ENCODE results near the gene KXD1.
"Not testable (repeated sequence)": the region's sequence is repeated elsewhere in the genome, so short reads cannot be mapped to it uniquely, and the experiment has no call there.

The KXD1 gene

DNA sequence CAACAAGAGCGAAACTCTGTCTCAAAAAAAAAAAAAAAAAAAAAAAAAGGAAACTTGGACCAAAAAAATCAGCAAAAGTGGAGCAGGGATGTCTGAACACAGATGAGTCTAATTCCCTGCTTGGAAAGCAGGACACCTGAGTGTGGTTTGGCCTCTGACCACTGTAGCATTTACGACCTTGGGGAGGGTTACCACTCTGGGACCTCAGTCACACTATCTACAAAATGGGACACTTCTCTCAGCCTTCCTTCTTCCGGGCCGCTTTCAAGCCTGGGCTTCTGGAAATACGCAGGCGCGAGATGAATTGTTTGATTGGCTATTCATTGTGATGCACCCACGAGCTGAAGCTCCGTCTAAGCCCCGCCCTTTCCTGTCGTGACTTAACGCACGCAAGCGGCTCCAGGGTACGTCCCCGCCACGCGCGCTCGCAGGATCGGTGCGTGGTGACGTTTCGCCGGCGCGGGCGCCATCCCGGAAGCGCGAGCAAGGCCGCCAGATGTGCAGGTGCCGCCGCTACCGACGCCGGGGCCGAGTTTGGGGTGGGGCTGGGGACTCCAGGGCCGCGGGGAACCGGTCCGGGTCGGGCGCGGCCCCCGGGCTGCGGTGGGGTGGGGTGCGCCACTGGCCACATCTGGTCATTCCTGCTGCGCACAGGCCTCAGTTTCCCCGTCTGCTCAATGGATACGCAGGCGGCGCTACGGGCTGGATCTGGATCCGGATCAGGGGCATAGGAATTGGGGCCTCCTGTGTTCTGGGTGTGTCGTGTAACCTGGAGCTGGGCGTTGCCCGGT, at the start of gene KXD1:
Gene KXD1, plus strand, starts transcription at position 460 of the 791 bp plus-strand sequence. CDS start 4,187 bp downstream, outside the sequence.
- peak; percentile 65 for DNase-seq

GRCh38 chr19:18508585-18508984, 49.1 kb upstream of the KXD1 start:
- no peak for DNase-seq

DNA sequence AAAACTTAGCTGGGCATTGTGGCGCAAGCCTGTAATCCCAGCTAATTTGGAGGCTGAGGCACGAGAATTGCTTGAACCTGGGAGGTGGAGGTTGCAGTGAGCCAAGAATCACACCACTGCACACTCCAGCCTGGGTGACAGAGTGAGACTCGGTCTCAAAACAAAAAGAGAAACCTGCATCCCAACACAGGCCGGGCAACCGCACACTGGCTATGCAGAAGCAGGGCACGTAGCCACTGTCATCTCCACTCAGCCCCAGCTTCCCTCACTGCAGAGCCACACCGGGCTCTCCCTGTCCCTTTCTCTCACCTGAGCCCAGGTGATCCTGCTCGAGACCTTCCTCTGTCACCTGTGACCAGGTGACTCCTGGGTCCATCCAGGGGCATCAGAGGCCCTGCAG, 47.5 kb upstream of the KXD1 start:
- DNase-seq, result no peak

GRCh38 chr19:18513868-18514267, 43.8 kb upstream of the KXD1 start:
- DNase-seq, result no peak

GRCh38 chr19:18514800-18515682, 42.6 kb upstream of the KXD1 start:
- DNase-seq, result no peak

DNA sequence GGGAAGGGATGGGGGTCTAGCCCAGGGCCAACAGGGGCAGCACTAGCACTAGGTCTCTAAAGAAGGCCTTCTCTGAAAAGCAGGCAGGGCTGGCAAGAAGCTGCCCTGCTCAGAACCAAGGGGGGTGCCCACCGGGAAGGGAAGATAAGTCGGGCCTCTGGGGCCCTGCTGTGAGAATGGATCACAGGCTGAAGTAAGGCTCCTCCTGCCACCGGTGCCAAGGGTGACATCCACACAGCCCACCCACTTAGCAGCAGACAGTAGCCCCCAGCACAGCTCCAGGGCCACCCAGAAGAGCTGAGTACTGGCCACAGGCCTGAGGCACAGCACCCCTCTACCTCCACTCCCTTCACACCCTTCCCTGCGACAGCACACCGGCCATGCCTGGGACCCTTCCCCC, 41.7 kb upstream of the KXD1 start:
- DNase-seq, result no peak

- no peak for DNase-seq
Measured at GRCh38 chr19:18517606-18518005, 40.1 kb upstream of the KXD1 start.

DNA sequence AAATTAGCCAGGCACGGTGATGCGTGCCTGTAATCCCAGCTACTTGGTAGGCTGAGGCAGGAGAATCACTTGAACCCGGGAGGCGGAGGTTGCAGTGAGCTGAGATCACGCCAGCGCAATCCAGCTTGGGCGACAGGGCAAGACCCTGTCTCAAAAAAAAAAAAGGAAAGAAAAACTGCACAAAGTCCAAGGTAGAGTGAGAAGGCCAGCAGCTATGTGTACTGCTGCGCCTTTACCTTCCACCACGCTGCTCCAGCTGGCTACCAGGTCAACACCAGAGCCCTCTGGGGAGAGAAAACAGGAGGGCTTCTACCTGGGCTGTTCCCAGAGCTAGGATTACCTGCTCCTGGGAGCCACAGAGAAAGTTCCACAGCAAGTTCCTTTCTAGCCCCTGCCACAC, 39.0 kb upstream of the KXD1 start:
- DNase-seq, result no peak

DNA sequence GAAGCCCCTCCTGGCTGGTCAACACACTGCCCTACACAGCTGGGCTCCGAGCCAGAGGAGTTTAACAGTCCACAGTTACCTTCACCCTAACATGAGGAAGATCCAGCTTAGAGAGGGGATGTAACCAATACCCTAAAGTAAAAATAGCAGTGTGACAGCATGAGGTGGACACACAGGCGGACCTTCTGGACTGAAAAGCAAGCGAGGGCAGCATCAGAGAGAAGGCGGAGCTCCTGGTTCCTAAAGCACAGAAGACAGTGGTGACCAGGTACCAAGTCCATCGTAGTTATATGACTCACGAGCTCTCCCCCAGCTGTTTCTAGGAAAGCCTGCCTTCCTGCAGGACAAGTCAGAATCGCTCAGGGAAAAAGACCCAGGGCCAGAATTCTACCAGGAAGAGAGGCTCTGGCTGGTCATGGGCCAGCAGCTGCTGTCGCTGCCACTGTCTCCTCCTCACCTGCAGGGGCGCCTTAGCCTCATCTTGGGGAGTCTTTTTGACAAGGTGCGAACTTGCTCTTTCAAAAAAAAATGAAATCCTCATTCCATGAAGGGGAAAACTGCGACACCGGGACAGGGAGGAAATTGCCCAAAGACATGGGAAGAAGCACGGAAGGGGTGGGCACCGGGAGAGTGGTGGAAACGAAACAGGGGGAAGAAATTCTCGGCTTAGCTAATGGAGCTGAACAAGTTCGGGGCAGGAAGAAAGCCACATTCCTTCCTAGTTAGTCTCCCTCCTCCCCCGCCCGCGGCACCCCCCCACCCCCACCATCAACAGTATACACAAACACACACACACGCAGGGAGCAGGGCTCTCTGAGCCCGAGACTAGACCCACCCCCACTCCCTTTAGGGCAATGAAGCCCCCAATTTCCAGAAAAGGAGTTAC, 37.5 kb upstream of the KXD1 start:
- no peak for DNase-seq

DNA sequence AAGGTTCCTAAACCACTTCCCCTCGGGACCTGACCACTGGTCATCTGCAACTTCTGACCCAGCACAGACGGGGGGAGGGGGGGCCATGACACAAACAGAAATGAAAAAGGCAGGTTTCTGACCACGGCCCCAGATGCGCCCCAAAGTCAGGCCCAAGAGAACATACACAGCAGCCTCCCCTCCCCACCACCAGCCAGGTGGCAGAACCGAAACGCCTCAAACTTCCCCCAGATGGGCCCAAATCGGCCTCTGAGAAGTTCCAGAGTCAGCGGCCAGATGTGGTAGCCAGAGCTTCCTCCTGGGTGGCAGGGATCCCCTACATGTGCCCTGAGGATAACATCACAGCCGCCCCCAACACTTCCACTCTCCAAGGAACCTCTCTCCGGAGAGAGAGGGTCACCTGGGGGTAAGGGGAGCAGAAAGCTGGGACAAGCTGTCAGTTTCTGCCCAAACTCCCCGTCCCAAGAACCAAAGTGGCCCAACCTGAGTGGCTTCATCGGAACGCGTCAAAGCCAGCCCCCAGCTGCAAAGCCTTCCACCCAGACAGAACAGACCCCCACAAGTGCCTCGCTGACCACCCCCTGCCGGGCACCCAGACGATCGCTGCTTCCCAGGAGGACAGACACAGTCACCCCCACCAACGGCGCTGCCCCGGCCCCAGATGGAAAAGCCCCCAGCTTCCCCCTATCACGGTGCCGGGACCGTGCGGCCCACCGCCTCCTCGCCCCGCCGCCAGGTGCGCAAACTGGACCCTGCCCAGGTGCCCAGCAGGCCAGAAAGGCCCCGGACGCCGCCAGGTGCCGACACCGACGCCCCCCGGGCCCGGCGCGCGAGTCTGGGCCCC, 36.6 kb upstream of the KXD1 start:
- no peak for DNase-seq

- no peak for DNase-seq
Measured at GRCh38 chr19:18521692-18522123, 36.0 kb upstream of the KXD1 start, which contains the start of gene ELL. ELL (minus strand) TSS chr19:18522070; CDS start chr19:18522055, 15 bp downstream.

GRCh38 chr19:18522124-18522861, 35.4 kb upstream of the KXD1 start:
- DNase-seq, result peak; percentile 86

- not testable (repeated sequence) for DNase-seq
Measured at GRCh38 chr19:18522862-18523440, 34.7 kb upstream of the KXD1 start.

GRCh38 chr19:18523841-18524240, 33.8 kb upstream of the KXD1 start:
- DNase-seq, result no peak

DNA sequence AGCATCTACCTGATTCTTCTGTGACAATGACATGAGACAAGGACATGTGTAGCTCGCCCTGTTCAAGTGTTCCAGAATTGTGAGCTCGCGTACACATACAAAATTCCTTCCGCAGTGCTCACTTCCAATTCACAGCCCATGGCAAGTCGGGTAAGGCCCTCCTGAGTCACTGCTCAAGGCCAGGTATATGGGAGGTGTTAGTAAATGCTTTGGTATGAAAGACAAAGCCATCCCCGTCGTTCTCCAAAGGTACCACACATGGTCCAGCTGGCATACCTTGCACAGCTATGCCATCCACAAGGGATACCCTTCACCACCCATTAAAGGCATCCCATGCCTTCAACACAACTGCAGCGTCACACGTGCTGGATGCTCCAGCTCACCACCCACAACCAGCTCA, 31.4 kb upstream of the KXD1 start:
- peak; percentile 63 for DNase-seq

DNA sequence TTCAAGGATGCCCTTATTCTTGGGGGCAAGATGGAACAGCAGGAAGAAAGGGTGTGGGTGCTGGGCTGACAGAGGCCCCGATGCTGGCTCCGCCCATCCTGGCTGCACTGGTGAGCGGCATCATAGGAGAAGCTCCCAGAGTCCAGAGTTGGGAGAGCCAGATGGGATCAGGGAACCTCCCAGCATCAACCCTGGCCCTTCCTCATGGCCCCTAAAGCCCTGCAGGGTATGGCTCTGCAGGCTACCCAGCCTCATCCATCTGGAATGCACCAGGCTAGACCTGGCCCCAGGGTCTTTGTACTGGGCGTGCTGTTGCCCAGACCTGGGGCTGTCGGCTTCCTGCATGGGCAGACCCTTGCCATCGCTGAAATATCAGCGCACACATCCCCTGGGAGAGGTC, 27.9 kb upstream of the KXD1 start:
- no peak for DNase-seq

DNA sequence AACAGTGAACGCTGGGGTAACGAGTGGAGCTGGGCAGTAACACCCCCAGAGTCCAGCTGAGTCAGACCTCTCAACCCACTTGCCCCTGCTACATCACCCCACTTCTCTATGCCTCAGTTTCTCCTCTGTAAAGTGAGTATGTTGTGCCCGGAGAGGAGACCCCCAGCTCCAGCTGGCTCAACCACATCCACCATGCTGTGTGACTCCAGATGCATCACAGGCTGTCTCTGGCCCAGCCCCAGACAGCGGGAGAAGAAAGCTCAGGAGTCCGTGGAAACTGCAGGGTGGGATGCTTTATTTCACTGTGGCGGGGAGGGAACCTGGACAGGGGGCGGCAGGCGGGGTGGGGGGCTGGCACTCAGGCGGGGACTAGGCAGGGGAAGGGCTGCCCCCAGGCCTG, 26.2 kb upstream of the KXD1 start:
- DNase-seq, result no peak

GRCh38 chr19:18532168-18532890, 25.3 kb upstream of the KXD1 start:
- DNase-seq, result no peak

DNA sequence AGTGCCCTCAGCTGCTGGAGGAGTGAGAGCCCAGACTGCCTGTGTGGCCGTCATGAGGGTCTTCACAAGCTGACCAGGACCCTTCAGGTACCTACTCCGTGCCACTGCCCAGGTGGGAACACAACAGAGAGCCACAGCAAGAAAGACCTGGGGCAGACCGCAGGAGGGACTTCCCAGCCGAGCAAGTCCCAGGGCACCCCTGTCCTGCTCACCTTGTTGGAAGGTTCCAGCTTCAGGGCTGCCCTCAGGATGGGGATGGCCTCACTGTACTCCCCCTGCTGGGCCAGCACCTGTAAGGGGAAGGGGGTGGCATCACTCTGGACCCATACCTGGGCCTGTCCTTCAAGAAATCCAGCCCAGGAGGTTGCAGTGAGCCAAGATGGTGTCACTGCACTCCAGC, 24.6 kb upstream of the KXD1 start:
- peak; percentile 7 for DNase-seq

- no peak for DNase-seq
Measured at GRCh38 chr19:18536475-18536874, 21.2 kb upstream of the KXD1 start.

Measured in 8988T (cell line).